T-helper 2 cell (primary cell): ENCODE data around the gene DENND1A.

Experiments used
- DNase-seq, 5 experiments: peaks; one replicate each; pipeline versions ENCODE4 v3.0.0 to v3.0.0-alpha.2; 2012 to 2022

DENND1A gene

GRCh38 chr9:123717581-123718175 lies 212.2 kb downstream of the DENND1A start:
- no peak for DNase-seq

DNA sequence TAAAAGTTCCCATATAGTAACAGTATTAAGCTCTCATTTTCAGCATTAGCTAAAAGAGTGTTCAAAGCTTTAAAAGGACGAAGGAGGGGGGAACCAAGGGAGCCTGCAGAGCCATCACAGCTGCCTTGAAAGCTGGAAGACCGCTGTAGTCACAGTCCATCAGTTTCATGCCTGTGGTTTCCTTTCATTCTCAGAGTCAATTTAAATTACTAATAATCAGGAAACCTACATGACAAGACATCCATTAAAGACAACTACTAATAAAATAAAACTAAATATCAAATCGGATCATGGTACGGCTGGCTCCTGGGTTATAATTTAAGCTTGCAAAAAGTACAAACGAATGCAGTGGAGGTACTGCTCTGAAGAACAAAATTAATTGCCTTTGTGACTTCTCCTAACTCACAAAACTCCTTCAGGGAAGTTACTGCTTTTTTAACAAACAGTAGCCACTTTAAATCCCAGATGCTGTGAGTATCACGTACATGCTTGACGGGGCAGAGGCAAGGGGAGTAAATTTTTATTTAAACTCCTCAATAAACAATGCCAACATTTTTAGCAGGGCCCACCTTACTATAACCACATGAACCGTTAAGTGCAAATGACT lies 213.5 kb downstream of the DENND1A start:
- no peak for DNase-seq

- DNase-seq = peak in 1 of 5 experiments; percentile 4
These were observed 214.7 kb downstream of the DENND1A start for GRCh38 chr9:123715258-123715657.

- no peak for DNase-seq
These were observed 216.6 kb downstream of the DENND1A start for GRCh38 chr9:123713282-123713681.

- no peak for DNase-seq
These were observed 217.5 kb downstream of the DENND1A start for GRCh38 chr9:123712399-123712798.

DNA sequence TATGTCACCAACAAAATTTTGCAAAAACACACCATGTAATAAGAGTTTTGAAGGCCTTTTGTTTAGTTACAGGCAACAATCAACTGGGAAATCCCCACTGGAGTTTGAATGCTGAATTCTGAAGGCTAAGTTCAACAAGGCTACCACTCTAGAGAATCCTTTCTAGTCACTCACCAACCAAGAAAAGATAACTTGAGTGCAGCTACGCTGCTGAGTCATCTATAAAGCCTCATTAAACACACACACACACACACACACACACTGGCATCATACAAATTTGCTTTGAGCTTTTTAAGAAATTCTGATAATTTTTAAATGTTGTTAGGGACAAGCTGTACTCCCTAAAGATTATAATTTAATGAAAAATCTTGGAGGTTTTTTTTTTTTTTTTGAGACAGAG lies 219.6 kb downstream of the DENND1A start:
- DNase-seq = peak in 1 of 5 experiments; percentile 45

GRCh38 chr9:123702483-123702882 lies 227.4 kb downstream of the DENND1A start:
- DNase-seq = no peak

DNA sequence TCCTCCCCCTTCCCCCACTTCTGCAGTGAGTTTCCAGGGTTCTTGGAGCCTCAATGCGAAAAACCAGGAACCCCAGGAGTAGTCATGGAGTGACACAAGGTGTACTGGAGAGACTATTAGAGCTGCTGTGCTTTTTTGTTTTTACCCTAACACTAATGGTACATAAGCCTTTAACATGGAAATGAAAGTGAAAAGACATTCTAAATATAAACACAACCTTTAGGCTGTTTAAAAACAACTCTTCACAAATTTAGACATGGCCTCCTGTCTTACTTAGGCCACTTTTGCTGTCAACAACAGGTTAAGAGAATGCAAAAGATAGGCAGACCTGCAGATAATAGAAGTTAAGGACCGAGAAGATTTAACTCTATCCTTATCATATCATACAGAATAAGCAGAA lies 232.2 kb downstream of the DENND1A start:
- no peak for DNase-seq

DNA sequence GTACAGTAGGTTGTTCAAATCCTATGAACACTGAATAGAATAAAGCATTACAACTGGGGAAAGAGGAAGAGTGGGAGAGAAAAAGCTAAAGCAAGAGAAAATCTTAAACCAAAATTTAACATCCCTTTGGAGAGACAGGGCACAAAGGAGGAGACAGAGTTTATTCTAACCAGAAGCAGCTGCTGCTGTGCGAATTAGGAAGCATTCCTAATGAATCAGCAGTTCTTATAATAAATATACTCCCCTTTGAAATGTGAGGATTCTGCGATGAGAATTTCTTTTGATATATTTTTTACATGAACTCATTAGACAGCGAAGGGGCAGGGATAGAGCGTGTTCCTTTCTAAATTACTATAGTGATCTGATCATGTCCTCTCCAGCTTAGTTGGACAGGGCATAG lies 233.4 kb downstream of the DENND1A start:
- DNase-seq = no peak

DNA sequence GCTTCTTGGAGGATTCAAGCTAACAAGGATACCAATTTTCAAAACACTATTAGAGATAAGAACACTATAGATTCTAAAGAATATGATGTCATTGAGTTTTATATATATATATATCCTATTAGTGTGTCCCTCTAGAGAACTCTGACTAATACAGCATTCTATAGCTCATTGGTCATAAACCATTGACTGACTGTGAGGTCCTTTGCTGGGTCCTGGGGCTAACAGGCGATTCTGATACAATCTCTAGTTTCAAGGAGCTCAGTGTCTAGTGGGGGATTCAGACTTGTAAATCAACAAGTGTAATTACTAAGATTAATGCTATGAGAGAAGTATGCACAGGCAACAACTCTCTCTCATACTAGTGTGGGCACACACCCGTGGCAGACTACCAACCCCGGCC lies 234.5 kb downstream of the DENND1A start:
- no peak for DNase-seq

GRCh38 chr9:123691765-123692303 lies 238.1 kb downstream of the DENND1A start:
- no peak for DNase-seq

DNA sequence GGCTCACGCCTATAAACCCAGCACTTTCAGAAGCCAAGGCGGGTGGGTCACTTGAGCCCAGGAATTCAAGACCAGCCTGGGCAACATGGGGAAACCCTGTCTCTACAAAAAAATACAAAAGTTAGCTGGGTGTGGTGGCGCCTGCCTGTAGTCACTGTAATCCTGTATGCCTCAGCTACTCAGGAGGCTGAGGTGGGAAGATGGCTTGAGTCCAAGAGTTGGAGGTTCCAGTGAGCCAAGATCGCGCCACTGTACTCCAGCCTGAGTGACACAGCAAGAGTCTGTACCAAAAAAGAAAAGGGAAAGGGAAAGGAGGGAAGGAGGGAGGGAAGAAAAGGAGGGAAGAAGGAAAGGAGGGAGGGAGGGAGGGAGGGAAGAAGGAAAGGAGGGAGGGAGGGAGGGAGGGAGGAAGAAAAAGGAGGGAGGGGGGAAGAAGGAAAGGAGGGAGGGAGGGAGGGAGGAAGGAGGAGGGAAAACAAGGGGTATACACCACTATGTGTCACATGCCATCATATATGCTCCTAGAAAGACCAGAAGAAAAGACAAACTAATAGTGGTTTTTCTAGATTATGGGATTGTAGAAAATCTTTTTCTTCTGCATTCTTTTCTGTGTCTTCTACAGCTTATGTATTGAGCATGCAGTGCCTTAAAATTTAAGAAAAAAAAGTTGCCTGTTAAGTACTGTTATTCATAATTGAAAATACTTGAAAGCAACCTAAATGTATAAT lies 240.1 kb downstream of the DENND1A start:
- no peak for DNase-seq

GRCh38 chr9:123687246-123687751 lies 242.6 kb downstream of the DENND1A start:
- no peak for DNase-seq

DNA sequence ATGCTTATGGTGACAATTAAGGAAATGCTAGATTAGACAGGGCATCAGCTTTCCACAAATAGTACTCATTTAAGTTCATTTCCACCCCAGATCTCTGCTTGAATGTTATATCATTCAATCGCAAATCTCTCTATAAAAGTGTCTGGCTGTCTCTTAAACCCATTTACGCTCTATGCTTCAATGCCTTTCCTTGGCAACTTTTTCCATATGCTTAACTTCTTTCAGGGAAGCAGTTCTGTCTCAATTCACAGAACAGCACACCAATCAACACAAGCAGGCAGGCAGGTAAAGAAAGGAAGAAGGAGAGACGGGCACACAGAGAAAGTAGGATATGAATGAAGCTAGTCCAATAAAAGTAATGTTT lies 243.1 kb downstream of the DENND1A start:
- DNase-seq = no peak

DNA sequence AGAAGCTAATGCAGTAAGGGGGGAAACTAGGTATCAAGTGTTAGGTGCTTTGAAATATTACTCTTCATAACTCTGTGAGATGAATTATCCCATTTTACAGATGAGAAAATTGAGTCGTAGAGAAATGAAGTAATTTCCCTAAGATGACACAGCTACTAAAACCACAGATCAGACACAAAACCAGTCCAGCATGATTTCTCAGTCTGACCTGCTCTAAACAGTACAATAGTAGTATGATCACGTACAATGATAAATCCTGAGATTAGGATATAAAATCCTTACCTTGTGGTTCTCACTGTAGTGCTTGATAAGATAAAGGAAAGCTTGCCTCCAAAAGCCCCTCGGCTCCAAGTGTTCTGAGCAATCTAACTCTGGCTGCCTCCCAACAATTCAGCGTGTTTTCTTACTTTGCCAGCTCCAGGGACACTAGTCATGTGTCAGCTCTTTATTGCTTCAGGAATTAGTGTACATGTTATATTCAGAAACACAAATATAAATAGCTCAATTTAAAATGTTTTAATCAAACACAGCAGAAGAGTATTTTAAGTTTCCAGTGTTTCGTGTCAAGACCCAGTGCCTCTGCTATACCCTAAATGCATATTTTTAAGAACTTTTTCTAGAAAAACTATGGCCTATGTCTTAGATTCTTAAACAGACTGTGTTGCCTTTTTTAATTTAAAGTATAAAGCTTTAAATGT lies 243.6 kb downstream of the DENND1A start:
- DNase-seq = no peak

DNA sequence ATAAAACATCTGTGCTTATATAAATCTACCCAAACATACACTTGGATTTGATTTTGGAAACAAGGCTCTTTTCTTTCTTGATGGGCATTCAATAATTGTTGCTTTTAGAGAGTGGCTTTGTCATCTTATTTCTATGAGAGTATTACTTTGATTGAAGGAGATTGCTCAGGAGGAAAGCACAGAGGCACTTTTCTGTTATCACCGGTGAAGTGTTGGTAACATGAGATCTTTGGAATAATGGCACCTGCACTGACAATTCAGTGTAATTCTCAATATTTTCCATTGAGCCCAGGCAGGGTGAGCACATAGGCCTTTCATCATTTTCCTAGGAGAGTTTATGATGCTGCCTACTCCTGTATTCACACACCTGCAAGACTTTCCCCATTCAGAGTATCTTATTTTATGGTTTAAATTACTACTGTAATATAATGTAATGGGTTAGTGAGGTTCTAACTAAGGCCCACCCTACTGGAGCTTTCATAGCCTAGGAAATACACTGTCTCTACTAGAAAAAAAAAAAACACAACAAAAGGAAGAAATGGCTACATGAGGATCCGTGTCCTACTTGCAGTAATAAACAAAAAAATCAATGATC lies 244.3 kb downstream of the DENND1A start:
- DNase-seq = no peak

DNA sequence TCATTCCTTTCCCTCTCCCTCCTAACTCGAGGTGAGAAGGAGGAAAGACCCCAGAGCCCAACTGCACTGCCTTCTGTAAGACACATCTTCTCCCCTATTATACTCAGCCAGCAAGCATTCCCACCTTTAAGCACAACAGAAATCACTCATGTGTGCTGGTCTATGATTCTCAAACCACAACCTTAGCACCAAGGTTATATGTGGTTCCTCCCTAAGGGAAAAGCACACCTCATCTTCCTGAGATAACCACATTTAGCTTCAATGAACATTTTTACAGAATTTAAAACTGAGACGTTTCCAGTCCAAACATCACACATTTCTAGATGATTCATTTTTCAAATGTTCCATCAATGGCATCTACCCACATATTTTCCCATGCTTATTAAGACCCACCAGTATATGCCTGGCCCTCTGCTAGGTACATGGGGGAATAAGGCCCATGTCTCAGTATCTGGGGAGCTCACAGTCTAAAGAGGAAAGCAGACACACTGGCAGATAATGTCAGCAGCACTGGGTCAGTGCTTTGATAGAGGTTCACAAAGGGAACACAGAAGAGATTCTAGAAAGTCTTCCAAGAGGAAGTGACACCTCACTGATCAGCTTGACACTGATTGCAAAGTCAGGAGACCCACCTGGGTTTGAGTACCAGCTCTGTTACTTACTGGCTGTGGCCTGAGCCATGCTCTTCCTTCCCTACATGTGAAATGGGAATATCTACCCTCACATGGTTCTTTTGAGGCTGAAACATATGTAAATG lies 245.4 kb downstream of the DENND1A start:
- no peak for DNase-seq

DNA sequence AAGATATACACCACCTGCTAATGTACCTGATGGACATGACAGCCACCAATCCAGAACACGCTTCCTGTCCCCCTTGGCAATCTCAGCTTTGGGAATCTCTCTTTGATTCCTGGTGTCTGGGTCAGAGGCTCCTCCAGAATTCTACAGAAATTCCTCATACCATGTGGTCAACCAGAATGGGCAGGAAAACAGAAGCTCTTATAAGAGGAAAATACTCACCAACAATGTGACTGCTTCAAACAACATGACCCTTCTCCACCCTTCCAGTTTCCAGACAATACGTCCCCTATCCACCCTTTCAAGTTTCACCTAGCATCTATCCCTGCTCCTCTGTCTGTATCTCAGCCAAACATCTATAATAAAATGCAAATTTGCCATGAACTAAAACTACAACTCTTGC lies 247.2 kb downstream of the DENND1A start:
- DNase-seq = no peak

DNA sequence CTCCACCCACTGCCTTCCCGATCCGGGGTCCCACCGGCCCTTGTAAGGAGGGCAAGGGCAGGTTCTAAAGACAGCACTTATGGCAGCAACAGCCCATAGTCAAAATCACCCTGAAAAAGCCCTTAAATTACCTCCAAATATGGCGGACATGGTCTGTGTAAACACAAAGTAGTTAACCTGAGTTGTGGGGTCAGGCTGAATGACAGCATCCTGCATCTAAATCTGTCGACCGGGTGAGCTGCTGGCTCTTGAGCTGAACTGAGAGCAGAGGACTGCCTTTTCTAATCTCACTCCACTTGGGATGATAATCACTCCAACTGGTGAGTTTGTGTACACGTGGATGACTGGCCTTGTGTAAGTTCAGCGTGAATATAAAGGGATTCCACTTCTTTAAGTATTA lies 249.6 kb downstream of the DENND1A start:
- no peak for DNase-seq

- DNase-seq = peak in 1 of 5 experiments; percentile 46
These were observed 250.5 kb downstream of the DENND1A start for GRCh38 chr9:123679330-123679987.

DNA sequence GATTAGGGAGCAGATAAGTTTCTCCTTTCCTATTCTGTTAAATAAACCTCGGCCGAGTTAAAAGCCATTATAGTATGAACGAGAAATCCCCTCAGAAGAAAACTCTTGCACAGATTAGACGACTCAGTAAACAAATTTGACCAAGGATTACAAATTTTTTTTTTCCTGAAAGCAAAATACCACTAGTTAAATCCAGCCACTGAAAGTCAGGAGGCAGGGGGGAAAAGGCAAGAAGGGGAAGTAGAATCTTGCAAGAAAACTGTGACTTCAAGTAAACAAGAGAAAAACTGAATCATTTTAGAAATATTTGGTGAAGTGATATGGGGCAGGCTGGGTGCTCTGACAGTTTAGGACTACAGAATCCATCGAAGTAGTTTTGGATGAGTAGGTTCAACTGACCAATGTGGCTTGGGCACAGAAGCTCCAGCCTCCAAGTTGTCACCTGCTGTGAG lies 251.0 kb downstream of the DENND1A start:
- no peak for DNase-seq
